GM12801 (cell line): ENCODE measurements around the gene HDAC4.

ENCODE experiments used
- TF ChIP-seq, protein P1 (sequence below): IDR thresholded peaks from one replicate; pipeline ENCODE4 v1.5.1; 2011; ENCODE audit warnings: control low read depth; ENCODE audit not compliant: insufficient read length; ENCODE audit errors: extremely low read depth

The HDAC4 gene

GRCh38 chr2:239146011-239146641, 254.7 kb downstream of the HDAC4 start:
- TF ChIP-seq, protein P1, sequence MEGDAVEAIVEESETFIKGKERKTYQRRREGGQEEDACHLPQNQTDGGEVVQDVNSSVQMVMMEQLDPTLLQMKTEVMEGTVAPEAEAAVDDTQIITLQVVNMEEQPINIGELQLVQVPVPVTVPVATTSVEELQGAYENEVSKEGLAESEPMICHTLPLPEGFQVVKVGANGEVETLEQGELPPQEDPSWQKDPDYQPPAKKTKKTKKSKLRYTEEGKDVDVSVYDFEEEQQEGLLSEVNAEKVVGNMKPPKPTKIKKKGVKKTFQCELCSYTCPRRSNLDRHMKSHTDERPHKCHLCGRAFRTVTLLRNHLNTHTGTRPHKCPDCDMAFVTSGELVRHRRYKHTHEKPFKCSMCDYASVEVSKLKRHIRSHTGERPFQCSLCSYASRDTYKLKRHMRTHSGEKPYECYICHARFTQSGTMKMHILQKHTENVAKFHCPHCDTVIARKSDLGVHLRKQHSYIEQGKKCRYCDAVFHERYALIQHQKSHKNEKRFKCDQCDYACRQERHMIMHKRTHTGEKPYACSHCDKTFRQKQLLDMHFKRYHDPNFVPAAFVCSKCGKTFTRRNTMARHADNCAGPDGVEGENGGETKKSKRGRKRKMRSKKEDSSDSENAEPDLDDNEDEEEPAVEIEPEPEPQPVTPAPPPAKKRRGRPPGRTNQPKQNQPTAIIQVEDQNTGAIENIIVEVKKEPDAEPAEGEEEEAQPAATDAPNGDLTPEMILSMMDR, result no peak

DNA sequence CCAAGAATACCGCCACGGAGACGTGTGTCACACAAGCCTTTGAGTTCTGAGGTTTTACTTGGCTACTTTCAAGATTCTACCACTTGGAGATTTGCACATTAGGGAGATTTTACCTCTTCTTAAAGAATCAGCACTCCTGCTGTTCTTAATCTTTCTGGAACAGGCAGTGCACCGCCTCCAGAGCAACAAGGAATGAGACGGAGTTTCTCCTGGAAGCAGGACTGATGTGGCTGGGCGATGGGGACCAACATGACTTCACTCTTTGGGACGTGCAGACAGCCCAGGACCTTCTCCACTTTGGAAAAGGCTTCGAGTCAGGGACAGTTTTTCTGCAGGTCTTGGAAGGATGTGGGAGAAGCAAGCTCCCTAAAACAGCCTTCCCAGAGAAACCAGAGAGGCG, 255.2 kb downstream of the HDAC4 start:
- TF ChIP-seq, protein P1, result no peak

DNA sequence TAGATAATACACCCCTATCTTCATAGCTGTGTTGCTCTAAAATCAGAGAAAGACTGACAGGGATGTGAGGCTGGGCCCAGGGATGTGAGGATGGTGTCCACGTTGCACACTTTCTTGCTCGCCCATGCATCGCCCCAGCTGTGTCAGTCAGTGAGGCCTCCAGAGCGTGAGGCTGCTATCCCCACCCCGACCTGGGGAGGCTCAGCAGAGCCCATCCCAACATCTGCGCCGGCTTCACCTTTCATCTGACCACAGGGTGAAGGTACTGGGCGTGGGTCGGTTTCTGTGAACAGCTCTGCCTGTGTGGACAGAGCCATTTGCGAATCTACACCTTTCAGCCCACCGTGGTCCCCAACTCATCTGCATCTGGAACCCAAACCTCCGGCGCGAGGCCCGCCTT, 255.7 kb downstream of the HDAC4 start:
- TF ChIP-seq, protein P1, result no peak

DNA sequence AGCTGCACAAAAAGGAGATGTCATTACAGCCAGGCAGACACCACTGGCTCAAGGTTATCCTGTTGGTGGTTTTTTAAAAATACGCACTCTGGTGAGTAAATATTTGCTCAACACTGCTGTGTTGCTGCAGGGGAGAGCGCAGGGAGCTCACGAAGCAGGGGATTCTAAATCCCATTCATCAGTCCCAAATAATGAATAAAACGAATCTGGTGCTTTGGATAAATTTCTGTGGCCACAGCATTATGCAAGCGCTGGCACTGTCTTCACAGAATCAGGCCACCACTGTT, 256.2 kb downstream of the HDAC4 start:
- TF ChIP-seq, protein P1, result no peak

DNA sequence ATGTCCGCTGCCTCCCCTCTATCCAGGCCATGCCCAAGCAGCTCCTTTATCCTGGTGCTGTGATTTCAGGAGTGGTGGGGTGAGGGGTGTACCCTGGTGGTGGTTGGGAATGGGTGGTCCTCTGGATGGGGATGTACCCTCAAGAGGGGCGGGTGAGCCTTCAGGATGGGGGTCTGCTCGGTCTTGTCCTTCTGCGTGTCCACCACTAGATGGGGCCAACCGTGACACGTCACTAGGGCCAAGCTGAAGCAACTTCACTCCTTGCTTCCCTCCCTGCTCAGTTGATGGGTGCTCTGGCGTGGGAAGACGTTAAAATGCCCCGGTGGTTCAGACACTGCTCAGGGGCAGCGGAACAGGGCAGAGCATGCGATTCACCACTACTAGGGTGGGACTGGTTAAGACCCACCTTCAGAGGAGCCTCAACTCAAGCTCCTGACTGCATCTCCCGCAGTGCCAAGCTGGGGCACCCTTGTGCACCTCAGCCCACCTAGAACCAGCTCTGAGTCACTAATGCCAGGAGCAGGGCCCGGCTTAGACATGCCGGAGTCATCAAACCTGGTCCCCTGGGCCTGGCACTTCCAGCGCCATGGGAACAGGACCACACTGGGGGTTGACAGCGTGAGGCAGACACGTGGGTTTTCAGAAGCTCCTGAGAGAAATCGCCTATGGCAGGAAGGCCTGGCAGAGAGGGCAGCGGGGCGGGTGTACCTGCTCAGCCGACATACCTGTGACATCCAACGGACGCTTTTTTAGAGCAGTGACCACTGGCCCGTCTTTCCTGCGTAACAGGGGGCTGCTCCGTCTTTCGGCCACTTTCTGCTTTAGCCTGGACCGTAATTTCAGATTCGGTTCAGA, 256.7 kb downstream of the HDAC4 start:
- TF ChIP-seq, protein P1, result no peak

DNA sequence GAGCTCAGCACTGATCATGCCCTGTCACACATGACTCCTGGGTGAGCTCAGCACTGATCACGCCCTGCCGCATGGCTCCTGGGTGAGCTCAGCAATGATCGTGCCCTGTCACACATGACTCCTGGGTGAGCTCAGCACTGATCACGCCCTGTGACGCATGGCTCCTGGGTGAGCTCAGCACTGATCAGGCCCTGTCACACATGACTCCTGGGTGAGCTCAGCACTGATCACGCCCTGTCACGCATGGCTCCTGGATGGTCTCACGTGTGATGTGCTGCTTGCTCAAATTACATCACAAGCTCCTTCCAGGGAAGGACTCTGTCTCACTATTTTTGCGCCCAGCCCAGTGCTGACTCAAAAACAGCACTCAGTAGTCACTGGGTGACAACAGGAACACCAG, 258.0 kb downstream of the HDAC4 start:
- TF ChIP-seq, protein P1, result no peak

DNA sequence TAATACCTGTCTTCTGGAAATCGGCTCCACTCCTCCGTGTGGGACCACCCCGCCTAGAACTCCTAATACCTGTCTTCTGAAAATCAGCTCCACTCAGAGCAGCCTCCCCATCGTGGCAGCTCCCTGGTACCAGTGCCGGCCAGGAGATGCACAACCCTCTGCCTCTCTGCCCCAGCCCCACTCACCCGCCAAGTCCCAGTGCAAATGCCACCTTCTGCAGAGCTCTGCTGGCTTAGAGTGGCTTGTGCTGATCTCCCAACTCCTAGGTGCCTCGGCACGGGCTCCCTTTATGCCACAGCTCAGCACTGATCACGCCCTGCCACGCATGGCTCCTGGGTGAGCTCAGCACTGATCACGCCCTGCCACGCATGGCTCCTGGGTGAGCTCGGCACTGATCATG, 258.5 kb downstream of the HDAC4 start:
- TF ChIP-seq, protein P1, result no peak
